ENCODE measurements around the gene AURKB.

- TF ChIP-seq CTCF (IDR thresholded peaks at IDR 0.05; ENCODE audit: poor library complexity, severe bottlenecking) (no peak), EP300 (conservative IDR thresholded peaks at IDR 0.05; ENCODE audit: poor library complexity, severe bottlenecking) (no peak), POLR2AphosphoS5 (IDR thresholded peaks at IDR 0.05) (no peak)
Observed at GRCh38 chr17:8237175-8237574, 26.8 kb upstream of the AURKB start.
